ENCODE results near the gene IPO13. TPM values are rescaled to one million over a fixed set of nuclear protein-coding genes. Genes with fewer than 3 reads are reported as not detected.

Gene IPO13
- total and polyA plus RNA-seq, 12 donors = 25.2 to 74.5 (median 56.8) TPM

DNA sequence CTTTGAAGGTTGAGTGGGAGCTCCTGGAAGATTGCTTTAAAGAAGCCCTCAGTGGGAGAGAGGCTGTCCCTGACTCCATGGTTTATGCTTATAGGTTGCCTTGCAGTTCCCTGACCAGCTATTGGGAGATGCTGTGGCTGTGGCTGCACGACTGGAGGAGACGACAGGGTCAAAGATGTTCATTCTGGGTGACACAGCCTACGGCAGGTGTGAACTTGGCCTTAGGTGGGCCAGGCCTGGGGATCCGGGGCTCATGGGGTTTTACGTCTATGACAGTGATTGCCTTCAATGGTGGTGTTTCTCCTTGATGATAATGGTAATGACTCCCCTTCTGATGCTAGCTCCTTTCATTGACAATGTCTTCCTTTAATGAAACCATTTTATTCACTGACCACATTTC, 23.8 kb downstream of the IPO13 start:
- Histone ChIP-seq H3K4me3 (peak overlapping the region; percentile 59 to 95 (median 91)), H3K36me3 (peaks cover 0 to 49% (median 6%) of the 10 kb centered on the region in 9 donors), H3K4me1 (peaks cover 4 to 30% (median 20%) of the 10 kb centered on the region in 9 donors), H3K27me3 (no peaks in the 10 kb centered on the region), H3K9me3 (no peaks in the 10 kb centered on the region), H3K27ac (peak overlapping the region in 7 of 10 donors; percentile 12 to 65 (median 49))
- no peak for TF ChIP-seq CTCF (IDR thresholded peaks at IDR 0.05)
- intact Hi-C loops (cut with DNase I) = no loop called here
- 52 to 58% methylated on average over 5 of the region's 5 CpGs for WGBS, 2 donors
- no peak for ATAC-seq
- no peak for DNase-seq

DNA sequence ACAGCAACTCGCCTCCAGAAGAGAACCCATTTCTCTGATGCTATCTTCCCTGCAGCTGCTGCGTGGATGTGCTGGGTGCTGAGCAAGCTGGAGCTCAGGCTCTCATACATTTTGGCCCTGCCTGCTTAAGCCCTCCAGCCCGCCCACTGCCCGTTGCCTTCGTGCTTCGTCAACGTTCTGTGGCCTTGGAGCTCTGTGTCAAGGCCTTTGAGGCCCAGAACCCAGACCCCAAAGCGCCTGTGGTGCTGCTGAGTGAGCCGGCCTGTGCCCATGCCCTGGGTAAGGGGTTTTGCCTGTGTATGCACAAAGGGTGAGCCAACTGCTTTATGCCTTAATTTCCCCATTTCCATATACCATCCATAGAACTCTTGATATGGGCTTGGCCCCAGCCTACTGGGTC, 24.2 kb downstream of the IPO13 start:
- no peak for ATAC-seq
- Histone ChIP-seq H3K27ac (no peak overlapping the region), H3K4me3 (peak overlapping the region in 5 of 10 donors; percentile 59 to 95 (median 93)), H3K27me3 (no peaks in the 10 kb centered on the region), H3K9me3 (no peaks in the 10 kb centered on the region), H3K4me1 (peaks cover 4 to 34% (median 24%) of the 10 kb centered on the region in 9 donors), H3K36me3 (peaks cover 0 to 47% (median 6%) of the 10 kb centered on the region in 9 donors)
- 91 to 93% methylated on average over 9 of the region's 9 CpGs for whole genome bisulfite sequencing, 2 donors
- intact Hi-C loops (cut with DNase I) = no loop called here
- no peak for TF ChIP-seq CTCF (IDR thresholded peaks at IDR 0.05)
- DNase-seq = no peak

DNA sequence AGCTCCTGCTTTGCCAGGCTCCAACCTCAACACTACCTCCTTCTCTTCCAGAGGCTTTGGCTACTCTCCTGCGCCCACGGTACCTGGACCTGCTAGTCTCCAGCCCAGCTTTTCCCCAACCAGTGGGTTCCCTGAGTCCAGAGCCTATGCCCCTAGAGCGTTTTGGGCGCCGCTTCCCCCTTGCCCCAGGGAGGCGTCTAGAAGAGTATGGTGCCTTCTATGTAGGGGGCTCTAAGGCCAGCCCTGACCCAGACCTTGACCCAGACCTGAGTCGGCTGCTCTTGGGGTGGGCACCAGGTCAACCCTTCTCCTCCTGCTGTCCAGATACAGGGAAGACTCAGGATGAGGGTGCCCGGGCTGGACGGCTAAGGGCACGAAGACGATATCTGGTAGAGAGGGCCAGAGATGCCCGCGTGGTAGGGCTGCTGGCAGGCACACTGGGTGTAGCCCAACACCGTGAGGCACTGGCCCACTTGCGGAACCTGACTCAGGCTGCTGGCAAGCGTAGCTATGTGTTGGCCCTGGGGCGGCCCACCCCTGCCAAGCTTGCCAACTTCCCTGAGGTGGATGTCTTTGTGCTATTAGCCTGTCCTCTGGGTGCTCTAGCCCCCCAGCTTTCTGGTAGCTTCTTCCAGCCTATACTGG, 24.7 kb downstream of the IPO13 start:
- H3K9me3 ChIP-seq = no peaks in the 10 kb centered on the region
- no peak overlapping the region for H3K27ac ChIP-seq
- H3K4me1 ChIP-seq = peaks cover 4 to 39% (median 30%) of the 10 kb centered on the region in 9 donors
- intact Hi-C loops (cut with DNase I) = no loop called here
- no peak for TF ChIP-seq CTCF (IDR thresholded peaks at IDR 0.05)
- peaks cover 0 to 47% (median 8%) of the 10 kb centered on the region in 9 donors for H3K36me3 ChIP-seq
- no peak overlapping the region for H3K4me3 ChIP-seq
- DNase-seq (no peak), ATAC-seq (no peak)
- 95 to 96% methylated on average over 17 of the region's 17 CpGs for WGBS, 2 donors
- no peaks in the 10 kb centered on the region for H3K27me3 ChIP-seq

DNA sequence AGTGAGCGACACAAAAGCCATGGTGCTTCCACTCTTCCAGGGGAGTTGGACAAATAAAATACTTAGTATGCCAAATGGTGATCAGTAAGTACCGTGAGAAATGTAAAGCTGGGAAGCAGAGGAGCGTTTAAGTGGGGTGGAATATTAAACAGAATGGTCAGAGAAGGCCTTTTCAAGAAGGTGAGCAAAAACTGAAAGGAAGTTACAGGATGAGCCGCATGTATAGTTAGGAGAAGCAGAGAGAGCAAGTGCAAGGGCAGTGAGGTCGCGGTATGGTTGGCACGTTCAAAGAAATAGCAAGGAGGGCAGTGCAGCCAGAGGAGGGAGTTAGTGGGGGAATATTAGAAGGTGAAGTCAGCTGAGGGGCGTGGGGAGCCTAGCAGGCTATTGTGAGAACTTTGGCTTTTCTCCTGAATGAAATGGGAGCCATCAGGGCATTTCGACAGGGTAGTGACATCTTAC, 27.3 kb downstream of the IPO13 start:
- no peaks in the 10 kb centered on the region for H3K9me3 ChIP-seq
- H3K27me3 ChIP-seq = no peaks in the 10 kb centered on the region
- peaks cover 6 to 62% (median 53%) of the 10 kb centered on the region in 9 donors for H3K4me1 ChIP-seq
- peak overlapping the region; percentile 82 to 98 (median 92) for H3K27ac ChIP-seq
- 35 to 41% methylated on average over 9 of the region's 9 CpGs for WGBS, 2 donors
- H3K36me3 ChIP-seq = peaks cover 0 to 51% (median 25%) of the 10 kb centered on the region in 9 donors
- DNase-seq = no peak
- ATAC-seq = peak in 1 of 8 donors; percentile 2
- intact Hi-C loops (cut with DNase I) = loop anchor here in 1 of 10 donors (2.0 kb wide), 1 partner anchor 27 kb away; the partner anchor contains the start of gene IPO13
- no peak for TF ChIP-seq CTCF (IDR thresholded peaks at IDR 0.05)
- peak overlapping the region; percentile 72 to 99 (median 88) for H3K4me3 ChIP-seq
